GM19238 (cell line): ENCODE measurements around the gene LEF1.
A peak's percentile ranks its signal among the peaks of the same experiment; 100 is the strongest.

Source experiments
- DNase-seq: peaks from one replicate; pipeline ENCODE4 v3.0.0; 2011; ENCODE audit warnings: low spot score; ENCODE audit not compliant: insufficient read length

Gene LEF1

GRCh38 chr4:108168671-108169523 is at the start of gene LEF1:
TSS of gene LEF1 (minus strand) at chr4:108168932. CDS start at chr4:108167767, 1,165 bp downstream.
- peak; percentile 37 for DNase-seq

- no peak for DNase-seq
These were observed 47.8 kb upstream of the LEF1 start for GRCh38 chr4:108216510-108216909.

- no peak for DNase-seq
These were observed 46.3 kb upstream of the LEF1 start for GRCh38 chr4:108215055-108215454.

GRCh38 chr4:108213723-108214122 is 45.0 kb upstream of the LEF1 start:
- DNase-seq, result no peak

GRCh38 chr4:108213308-108213707 is 44.6 kb upstream of the LEF1 start:
- no peak for DNase-seq

- DNase-seq, result no peak
These were observed 42.5 kb upstream of the LEF1 start for GRCh38 chr4:108210989-108211835.

GRCh38 chr4:108209489-108209888 is 40.8 kb upstream of the LEF1 start:
- no peak for DNase-seq

- no peak for DNase-seq
These were observed 37.1 kb upstream of the LEF1 start for GRCh38 chr4:108205859-108206258.

GRCh38 chr4:108204518-108204917 is 35.8 kb upstream of the LEF1 start:
- DNase-seq, result no peak

- no peak for DNase-seq
These were observed 34.6 kb upstream of the LEF1 start for GRCh38 chr4:108203377-108203776.

- DNase-seq, result no peak
These were observed 33.0 kb upstream of the LEF1 start for GRCh38 chr4:108201774-108202173.

GRCh38 chr4:108199881-108200280 is 31.1 kb upstream of the LEF1 start:
- no peak for DNase-seq

- DNase-seq, result no peak
These were observed 25.3 kb upstream of the LEF1 start for GRCh38 chr4:108193886-108194672.

- DNase-seq, result no peak
These were observed 24.2 kb upstream of the LEF1 start for GRCh38 chr4:108192935-108193334.

GRCh38 chr4:108192056-108192455 is 23.3 kb upstream of the LEF1 start:
- DNase-seq, result no peak

- no peak for DNase-seq
These were observed 22.7 kb upstream of the LEF1 start for GRCh38 chr4:108191269-108191914.

- DNase-seq, result no peak
These were observed 20.0 kb upstream of the LEF1 start for GRCh38 chr4:108188770-108189169.

- DNase-seq, result no peak
These were observed 16.5 kb upstream of the LEF1 start for GRCh38 chr4:108185252-108185651.

- DNase-seq, result no peak
These were observed 15.8 kb upstream of the LEF1 start for GRCh38 chr4:108184453-108185049.

GRCh38 chr4:108181704-108182103 is 13.0 kb upstream of the LEF1 start:
- no peak for DNase-seq

GRCh38 chr4:108180513-108180912 is 11.8 kb upstream of the LEF1 start:
- no peak for DNase-seq
